Panc1 (cell line): ENCODE measurements around the gene PPP4R2. TPM values are rescaled to one million over a fixed set of nuclear protein-coding genes. Genes with fewer than 3 reads are reported as not detected.

Experiments used
- ATAC-seq: fragments of 200-7000 bp; cut with Tn5 transposase; 2 replicates; pipeline ENCODE4 v1.9.1; 2020; ENCODE audit warnings: mild to moderate bottlenecking, moderate library complexity
- BruUV-seq: library from RNA; stranded (reverse); fragments of 400-500 nt; replicated peaks from 2 replicates; lab custom pipeline; 2021; lab: Mats Ljungman, UMichigan
- CTCF ChIA-PET: fragments of 300-600 bp; sonication (Branson Sonifier 250); formaldehyde crosslinking; loops from one replicate; lab custom pipeline; 2022; ENCODE audit warnings: antibody characterized with exemption; lab: Charles Lee
- POLR2A ChIA-PET: fragments of 300-600 bp; sonication (Branson Sonifier 250); formaldehyde crosslinking; loops from one replicate; lab custom pipeline; 2022; ENCODE audit warnings: antibody characterized with exemption; lab: Charles Lee
- DNase-seq: peaks from one replicate; pipeline ENCODE4 v3.0.0-alpha.2; 2010; ENCODE audit warnings: low read depth, low spot score
- H3K27ac ChIP-seq: 2 replicates; pipeline ENCODE4 v1.5.1; 2011; ENCODE audit warnings: mild to moderate bottlenecking, low read length, inconsistent platforms
- H3K27me3 ChIP-seq: fragments of 200-500 bp; sonication (Bioruptor generic); 2 replicates; pipeline ENCODE4 v1.6.0; 2014; ENCODE audit warnings: low read length, inconsistent platforms; ENCODE audit not compliant: control insufficient read depth, insufficient read depth
- H3K36me3 ChIP-seq: fragments of 200-500 bp; sonication (Bioruptor generic); 2 replicates; pipeline ENCODE4 v1.5.1; 2014; ENCODE audit warnings: inconsistent platforms, mild to moderate bottlenecking, low read length, moderate library complexity; ENCODE audit not compliant: control insufficient read depth, insufficient read depth
- H3K4me1 ChIP-seq: 2 replicates; pipeline ENCODE4 v1.5.1; 2011; ENCODE audit warnings: inconsistent platforms, mild to moderate bottlenecking, low read length, moderate library complexity; ENCODE audit not compliant: control insufficient read depth, insufficient read depth
- H3K4me3 ChIP-seq, 2 experiments: 2 replicates each; pipeline ENCODE4 v1.5.1; 2011 to 2012; ENCODE audit warnings: low read depth in 2 of 2, low read length in 2 of 2, mild to moderate bottlenecking in 2 of 2, inconsistent platforms in 1 of 2, moderate library complexity in 1 of 2
- H3K9me3 ChIP-seq: fragments of 200-500 bp; sonication (Bioruptor generic); 2 replicates; pipeline ENCODE4 v1.5.1; 2014; ENCODE audit warnings: low read depth, mild to moderate bottlenecking, inconsistent platforms, low read length, moderate library complexity; ENCODE audit not compliant: control insufficient read depth, insufficient read depth
- POLR2AphosphoS5 ChIP-seq: IDR thresholded peaks from 2 replicates; pipeline ENCODE4 v1.6.1; 2012; ENCODE audit warnings: mild to moderate bottlenecking, low read depth, low read length, moderate library complexity
- SIN3A ChIP-seq: IDR thresholded peaks from 2 replicates; pipeline ENCODE4 v1.6.1; 2012; ENCODE audit warnings: low read depth, mild to moderate bottlenecking, low read length, moderate library complexity, borderline replicate concordance; ENCODE audit not compliant: insufficient read depth
- TCF7L2 ChIP-seq: IDR thresholded peaks from 2 replicates; pipeline ENCODE4 v1.6.1; 2011; ENCODE audit warnings: mild to moderate bottlenecking, low read depth, low read length, inconsistent platforms
- in situ Hi-C: cut with HindIII; loops from 2 replicates; pipeline ENCODE4 v1.10.0; 2016; ENCODE audit warnings: low sequenced_read_pairs, low pct_unique_long_range_greater_than_20kb
- intact Hi-C: fragments of 100-400 bp; cut with micrococcal nuclease; formaldehyde crosslinking; loops from one replicate; pipeline ENCODE4 v1.10.0; 2022; ENCODE audit not compliant: unreplicated experiment
- total RNA-seq: library from RNA; stranded (reverse); gene quantifications from one replicate; pipeline ENCODE4 v1.2.1, GENCODE V29; 2021; ENCODE audit not compliant: unreplicated experiment
- TF ChIP-seq, protein P1 (sequence below): fragments of 450-650 bp; IDR thresholded peaks from 2 replicates; pipeline ENCODE4 v1.5.1; 2017; ENCODE audit warnings: mild to moderate bottlenecking
- TF ChIP-seq, protein P2 (sequence below), 2 experiments: IDR thresholded peaks; 2 replicates each; pipeline ENCODE4 v1.6.1; 2011 to 2012; ENCODE audit warnings: low read depth in 2 of 2, control low read depth in 1 of 2, low read length in 1 of 2, mild to moderate bottlenecking in 1 of 2, moderate library complexity in 1 of 2; ENCODE audit not compliant: insufficient read depth in 1 of 2

Gene PPP4R2
- total RNA-seq, 1 experiment from 2014 or later = 59.8 TPM

DNA sequence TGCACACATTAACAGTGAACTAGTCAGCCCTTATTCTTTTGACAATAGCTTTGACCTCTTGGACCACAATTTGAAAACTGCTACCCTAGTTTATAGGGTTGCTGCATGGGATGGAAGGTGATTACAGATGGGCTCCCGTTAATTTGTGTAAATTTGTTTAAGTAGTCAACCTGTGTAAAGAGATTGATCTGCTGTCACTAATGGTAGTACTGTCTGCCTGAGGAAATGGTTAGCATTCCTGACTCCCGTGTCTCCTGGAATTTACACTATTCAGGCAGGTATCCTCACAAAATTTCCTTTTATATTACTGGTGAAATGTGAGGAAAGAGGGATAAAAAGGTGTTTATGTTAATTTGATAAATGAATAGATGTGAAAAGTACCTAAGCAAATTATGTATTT, 49.6 kb downstream of the PPP4R2 start:
- Histone ChIP-seq H3K4me1 (0 out of 2 replicates have a peak, but pooled peaks cover 7% of the 10 kb centered on the region), H3K27me3 (no peaks in the 10 kb centered on the region), H3K36me3 (no peaks in the 10 kb centered on the region), H3K4me3 (no peak overlapping the region), H3K9me3 (no peaks in the 10 kb centered on the region), H3K27ac (no peak overlapping the region)
- DNase-seq (no peak), ATAC-seq (no peak)
- POLR2A ChIA-PET = no interaction called here
- CTCF ChIA-PET = no interaction called here
- TF ChIP-seq, protein P1, sequence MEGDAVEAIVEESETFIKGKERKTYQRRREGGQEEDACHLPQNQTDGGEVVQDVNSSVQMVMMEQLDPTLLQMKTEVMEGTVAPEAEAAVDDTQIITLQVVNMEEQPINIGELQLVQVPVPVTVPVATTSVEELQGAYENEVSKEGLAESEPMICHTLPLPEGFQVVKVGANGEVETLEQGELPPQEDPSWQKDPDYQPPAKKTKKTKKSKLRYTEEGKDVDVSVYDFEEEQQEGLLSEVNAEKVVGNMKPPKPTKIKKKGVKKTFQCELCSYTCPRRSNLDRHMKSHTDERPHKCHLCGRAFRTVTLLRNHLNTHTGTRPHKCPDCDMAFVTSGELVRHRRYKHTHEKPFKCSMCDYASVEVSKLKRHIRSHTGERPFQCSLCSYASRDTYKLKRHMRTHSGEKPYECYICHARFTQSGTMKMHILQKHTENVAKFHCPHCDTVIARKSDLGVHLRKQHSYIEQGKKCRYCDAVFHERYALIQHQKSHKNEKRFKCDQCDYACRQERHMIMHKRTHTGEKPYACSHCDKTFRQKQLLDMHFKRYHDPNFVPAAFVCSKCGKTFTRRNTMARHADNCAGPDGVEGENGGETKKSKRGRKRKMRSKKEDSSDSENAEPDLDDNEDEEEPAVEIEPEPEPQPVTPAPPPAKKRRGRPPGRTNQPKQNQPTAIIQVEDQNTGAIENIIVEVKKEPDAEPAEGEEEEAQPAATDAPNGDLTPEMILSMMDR = no peak
- TF ChIP-seq TCF7L2 (no peak), SIN3A (no peak), POLR2AphosphoS5 (no peak)
- TF ChIP-seq, protein P2, sequence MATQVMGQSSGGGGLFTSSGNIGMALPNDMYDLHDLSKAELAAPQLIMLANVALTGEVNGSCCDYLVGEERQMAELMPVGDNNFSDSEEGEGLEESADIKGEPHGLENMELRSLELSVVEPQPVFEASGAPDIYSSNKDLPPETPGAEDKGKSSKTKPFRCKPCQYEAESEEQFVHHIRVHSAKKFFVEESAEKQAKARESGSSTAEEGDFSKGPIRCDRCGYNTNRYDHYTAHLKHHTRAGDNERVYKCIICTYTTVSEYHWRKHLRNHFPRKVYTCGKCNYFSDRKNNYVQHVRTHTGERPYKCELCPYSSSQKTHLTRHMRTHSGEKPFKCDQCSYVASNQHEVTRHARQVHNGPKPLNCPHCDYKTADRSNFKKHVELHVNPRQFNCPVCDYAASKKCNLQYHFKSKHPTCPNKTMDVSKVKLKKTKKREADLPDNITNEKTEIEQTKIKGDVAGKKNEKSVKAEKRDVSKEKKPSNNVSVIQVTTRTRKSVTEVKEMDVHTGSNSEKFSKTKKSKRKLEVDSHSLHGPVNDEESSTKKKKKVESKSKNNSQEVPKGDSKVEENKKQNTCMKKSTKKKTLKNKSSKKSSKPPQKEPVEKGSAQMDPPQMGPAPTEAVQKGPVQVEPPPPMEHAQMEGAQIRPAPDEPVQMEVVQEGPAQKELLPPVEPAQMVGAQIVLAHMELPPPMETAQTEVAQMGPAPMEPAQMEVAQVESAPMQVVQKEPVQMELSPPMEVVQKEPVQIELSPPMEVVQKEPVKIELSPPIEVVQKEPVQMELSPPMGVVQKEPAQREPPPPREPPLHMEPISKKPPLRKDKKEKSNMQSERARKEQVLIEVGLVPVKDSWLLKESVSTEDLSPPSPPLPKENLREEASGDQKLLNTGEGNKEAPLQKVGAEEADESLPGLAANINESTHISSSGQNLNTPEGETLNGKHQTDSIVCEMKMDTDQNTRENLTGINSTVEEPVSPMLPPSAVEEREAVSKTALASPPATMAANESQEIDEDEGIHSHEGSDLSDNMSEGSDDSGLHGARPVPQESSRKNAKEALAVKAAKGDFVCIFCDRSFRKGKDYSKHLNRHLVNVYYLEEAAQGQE (IDR thresholded peaks at IDR 0.05; ENCODE audit: insufficient read depth in 1 of 2, low read depth in 2 of 2, low read length in 1 of 2) = no peak
- intact Hi-C loops = no loop called here
- in situ Hi-C loops = no loop called here
- BruUV-seq = no TSS peak

DNA sequence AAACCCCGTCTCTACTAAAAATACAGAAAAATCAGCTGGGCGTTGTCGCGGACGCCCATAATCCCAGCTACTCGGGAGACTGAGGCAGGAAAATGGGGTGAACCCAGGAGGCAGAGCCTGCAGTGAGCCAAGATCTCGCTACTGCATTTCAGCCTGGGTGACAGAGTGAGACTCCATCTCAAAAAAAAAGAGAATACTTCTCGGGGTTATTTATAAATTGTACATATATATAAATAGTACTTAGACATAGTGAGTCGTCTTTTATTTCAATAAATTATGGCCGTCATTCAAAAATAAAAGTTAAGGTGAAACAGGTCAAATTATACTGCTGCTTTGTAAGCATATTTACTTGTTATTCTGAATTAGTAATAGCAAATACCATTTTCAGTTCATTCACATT, 52.7 kb downstream of the PPP4R2 start:
- Histone ChIP-seq H3K9me3 (no peaks in the 10 kb centered on the region), H3K36me3 (no peaks in the 10 kb centered on the region; the same call in 1 of the 2 replicates), H3K27ac (no peak overlapping the region), H3K4me3 (no peak overlapping the region), H3K27me3 (no peaks in the 10 kb centered on the region), H3K4me1 (peaks cover 3% of the 10 kb centered on the region; the same call in 1 of the 2 replicates)
- TF ChIP-seq, protein P2 (IDR thresholded peaks at IDR 0.05; ENCODE audit: insufficient read depth in 1 of 2, low read depth in 2 of 2, low read length in 1 of 2) = no peak
- TF ChIP-seq, protein P1 = no peak
- TF ChIP-seq POLR2AphosphoS5 (no peak), SIN3A (no peak), TCF7L2 (no peak)
- DNase-seq (no peak), ATAC-seq (no peak)
- intact Hi-C loops = no loop called here
- ChIA-PET CTCF (no interaction called here), POLR2A (no interaction called here)
- no TSS peak for BruUV-seq
- in situ Hi-C loops = no loop called here
